Heart left ventricle (tissue), 16 donors: ENCODE measurements around the gene ADM. TPM values are rescaled to one million over a fixed set of nuclear protein-coding genes. Genes with fewer than 3 reads are reported as not detected.

Source experiments
- ATAC-seq, 4 donors: fragments of 200-7000 bp; cut with Tn5 transposase; one replicate each; pipeline ENCODE4 v1.9.1; 2020 to 2022; ENCODE audit warnings: moderate library complexity in 4 of 4, mild to moderate bottlenecking in 3 of 4, moderate number of reproducible peaks in 1 of 4
- DNase-seq, 5 donors: peaks; one replicate each; pipeline ENCODE4 v3.0.0-alpha.2; 2020
- H3K27ac ChIP-seq, 12 donors: fragments of 200-600 bp; sonication (generic) in 4 of 12; one replicate each; pipeline versions ENCODE4 v1.5.0 to v1.8.0; 2016 to 2022; ENCODE audit warnings: mild to moderate bottlenecking in 2 of 12
- H3K27me3 ChIP-seq, 9 donors: fragments of 200-600 bp; sonication (generic) in 2 of 9; one replicate each; pipeline versions ENCODE4 v1.5.1 to v1.8.0; 2016 to 2022; ENCODE audit warnings: mild to moderate bottlenecking in 3 of 9
- H3K36me3 ChIP-seq, 9 donors: fragments of 200-600 bp; sonication (generic) in 2 of 9; one replicate each; pipeline versions ENCODE4 v1.5.0 to v1.8.0; 2018 to 2022; ENCODE audit warnings: mild to moderate bottlenecking in 2 of 9
- H3K4me1 ChIP-seq, 12 donors: fragments of 200-600 bp; sonication (generic) in 4 of 12; one replicate each; pipeline versions ENCODE4 v1.5.0 to v1.8.0; 2016 to 2022; ENCODE audit warnings: mild to moderate bottlenecking in 3 of 12
- H3K4me3 ChIP-seq, 12 donors: fragments of 200-600 bp; sonication (generic) in 4 of 12; one replicate each; pipeline versions ENCODE4 v1.5.0 to v1.8.0; 2017 to 2022; ENCODE audit warnings: mild to moderate bottlenecking in 9 of 12, moderate library complexity in 4 of 12
- H3K9me3 ChIP-seq, 12 donors: fragments of 200-600 bp; sonication (generic) in 4 of 12; one replicate each; pipeline versions ENCODE4 v1.5.0 to v1.8.0; 2016 to 2022; ENCODE audit warnings: mild to moderate bottlenecking in 1 of 12
- POLR2A ChIP-seq, 2 donors: fragments of 450-650 bp; IDR thresholded peaks; one replicate each; pipeline ENCODE4 v1.6.1; 2017; ENCODE audit warnings: antibody characterized with exemption in 2 of 2, mild to moderate bottlenecking in 2 of 2, moderate library complexity in 2 of 2
- WGBS, 4 donors: extraction: QIAGEN DNeasy Blood & Tissue Kit in 2 of 4; methylation state at CpG; one replicate each; pipeline versions ENCODE4 v1.1.5 to v1.1.7; 2013 to 2018; 5-methylcytosine and 5-hydroxymethylcytosine counted together
- intact Hi-C, 10 donors: fragments of 100-400 bp; cut with DNase I; formaldehyde crosslinking; loops; one replicate each; pipeline versions ENCODE4 v1.11.1 to v1.14.2; 2022
- polyA plus RNA-seq, 2 donors: library from polyadenylated mRNA; stranded (reverse); fragments of 200-250 nt; gene quantifications; one replicate each; pipeline ENCODE4 v1.2.3, GENCODE V29; 2013
- total RNA-seq, 9 donors: library from RNA; depleted of rRNA in 2 of 9; stranded (reverse); fragments of >200 nt in 2 of 9; fragmentation: NEBNext Ultra II Directional in 3 of 9; extraction: Animal tissue kit (Norgen Biotek cat#: 25700) in 3 of 9; gene quantifications; one replicate each; pipeline versions ENCODE4 v1.1.0 to v1.2.4, GENCODE V29; 2016 to 2023
- TF ChIP-seq, protein P1 (sequence below), 12 donors: fragments of 200-600 bp; sonication (generic) in 4 of 12; IDR thresholded peaks; one replicate each; pipeline versions ENCODE4 v1.5.0 to v1.8.0; 2018 to 2022; ENCODE audit warnings: antibody characterized with exemption in 12 of 12, mild to moderate bottlenecking in 5 of 12
- donor health status: ischemic (EF 13 %, LVEDD 7.1; RV severe dilation, severe dysfunction).
- donor health status: healthy with polysubstance abuse.
- donor health status: DM: no; HTN: yes; CAD: no.
- donor health status: DM: no; HTN: no; CAD: no.
- donor health status: ischemic (EF 25% LVEDD 6.9; RV normal size, moderate dysfunction).
- donor health status: ischemic (EF 25% LVEDD 5.7; RV mildly dilated, moderate dysfunction).
- donor health status: healthy.
- donor health status: DM: yes; HTN: yes; CAD: no.
- donor health status: ischemic (EF 35%, LVEDD 5.7; RV mildly dilated, moderate dysfunction).
- donor health status: nonischemic (EF 11% LVEDD 7.7; RV severe dilation, severe dysfunction).
- donor health status: DM: yes; HTN: yes; CAD: no.
- donor health status: PGD.
- donor health status: ischemic (EF 29% LVEDD 5.4; RV normal size, mild dysfunction).
- donor health status: nonischemic (EF 23%, LVEDD 6.1; RV moderate dilation, normal function).

Gene ADM
- total and polyA plus RNA-seq, 11 donors, result 6.9 to 154 (median 16.8) TPM

DNA sequence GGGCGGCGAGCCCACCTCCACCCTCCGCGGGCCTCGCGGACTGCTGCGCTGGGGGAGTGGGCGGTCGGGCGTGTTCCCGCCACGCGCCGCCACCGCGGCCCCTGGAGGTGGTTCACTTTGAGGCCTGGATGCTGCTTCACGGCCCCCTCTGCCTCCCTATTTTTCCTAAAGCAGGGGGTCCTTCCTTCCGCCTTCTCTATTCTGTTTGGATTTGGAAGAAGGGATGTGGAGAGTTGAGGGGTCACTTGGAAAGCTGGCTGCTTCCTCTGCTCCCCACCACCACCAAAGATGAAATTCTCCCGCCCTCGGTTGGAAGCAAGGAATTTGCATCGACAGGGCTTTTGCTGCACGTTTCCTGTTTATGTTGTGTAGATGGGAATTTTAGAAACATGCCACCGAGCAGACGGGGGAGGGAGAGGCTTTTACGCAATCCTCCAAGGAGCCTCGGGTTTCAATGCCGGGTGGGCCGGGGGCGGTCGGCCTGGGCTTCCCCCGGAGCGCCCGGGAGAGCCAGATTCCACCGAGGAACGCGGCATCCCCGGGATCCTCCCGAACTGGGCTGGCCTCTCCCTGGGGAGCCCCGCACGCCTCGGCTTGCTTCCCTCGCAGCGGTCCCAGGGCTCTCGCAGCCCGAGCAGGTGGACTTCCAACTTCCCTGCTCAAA is 10.5 kb upstream of the ADM start:
- peaks cover 0 to 54% (median 16%) of the 10 kb centered on the region in 12 donors for H3K4me1 ChIP-seq
- TF ChIP-seq, protein P1, sequence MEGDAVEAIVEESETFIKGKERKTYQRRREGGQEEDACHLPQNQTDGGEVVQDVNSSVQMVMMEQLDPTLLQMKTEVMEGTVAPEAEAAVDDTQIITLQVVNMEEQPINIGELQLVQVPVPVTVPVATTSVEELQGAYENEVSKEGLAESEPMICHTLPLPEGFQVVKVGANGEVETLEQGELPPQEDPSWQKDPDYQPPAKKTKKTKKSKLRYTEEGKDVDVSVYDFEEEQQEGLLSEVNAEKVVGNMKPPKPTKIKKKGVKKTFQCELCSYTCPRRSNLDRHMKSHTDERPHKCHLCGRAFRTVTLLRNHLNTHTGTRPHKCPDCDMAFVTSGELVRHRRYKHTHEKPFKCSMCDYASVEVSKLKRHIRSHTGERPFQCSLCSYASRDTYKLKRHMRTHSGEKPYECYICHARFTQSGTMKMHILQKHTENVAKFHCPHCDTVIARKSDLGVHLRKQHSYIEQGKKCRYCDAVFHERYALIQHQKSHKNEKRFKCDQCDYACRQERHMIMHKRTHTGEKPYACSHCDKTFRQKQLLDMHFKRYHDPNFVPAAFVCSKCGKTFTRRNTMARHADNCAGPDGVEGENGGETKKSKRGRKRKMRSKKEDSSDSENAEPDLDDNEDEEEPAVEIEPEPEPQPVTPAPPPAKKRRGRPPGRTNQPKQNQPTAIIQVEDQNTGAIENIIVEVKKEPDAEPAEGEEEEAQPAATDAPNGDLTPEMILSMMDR (IDR thresholded peaks at IDR 0.05), result no peak
- peak in 1 of 2 donors; percentile 37 for TF ChIP-seq POLR2A (IDR thresholded peaks at IDR 0.05)
- intact Hi-C loops, result loop anchor here in 3 of 10 donors (2.0 to 10.0 kb wide), 4 partner anchors 28 to 180 kb away; no protein-coding TSS in a partner anchor

DNA sequence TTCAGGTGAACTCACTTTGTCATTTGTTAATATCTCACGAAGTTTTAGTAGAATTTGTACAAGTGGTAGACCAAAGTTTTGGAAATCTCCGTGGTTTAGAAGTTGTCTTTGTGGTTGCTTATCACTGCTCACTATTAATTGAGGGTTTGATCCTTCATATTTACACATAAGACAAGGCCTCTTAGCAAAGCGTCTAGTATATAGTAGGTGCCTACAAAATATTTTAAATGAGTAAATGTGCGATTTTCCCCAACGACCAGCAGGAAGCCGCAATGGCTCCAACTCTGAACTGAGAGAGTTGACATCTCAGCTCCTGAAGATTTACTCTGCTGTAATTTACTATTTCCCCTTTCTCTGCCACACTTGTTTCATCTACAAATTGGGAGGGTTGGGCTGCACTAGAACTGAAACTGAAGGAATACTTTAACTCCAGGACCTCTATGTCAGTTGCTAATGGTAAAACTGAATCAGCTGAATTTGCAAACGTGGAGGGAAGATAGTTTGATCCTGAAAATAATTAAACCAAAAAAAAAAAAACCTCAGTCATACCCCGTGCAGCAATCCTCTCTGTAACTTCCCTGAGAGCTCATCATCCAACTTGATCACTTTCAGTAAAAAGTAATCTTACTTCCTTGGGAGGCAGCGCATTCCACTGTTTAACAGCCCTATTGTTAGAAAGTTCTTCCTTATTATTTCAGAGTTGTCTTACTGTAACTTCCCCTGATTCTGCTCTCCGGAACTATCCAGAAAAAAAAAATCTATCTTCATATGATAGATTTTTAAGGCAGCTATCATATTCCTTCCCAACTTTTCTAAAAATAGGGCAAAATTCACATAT is 9.6 kb upstream of the ADM start:
- Histone ChIP-seq H3K27ac (peak overlapping the region in 11 of 12 donors; percentile 90 to 99 (median 97)), H3K36me3 (peaks cover 0 to 4% (median 0%) of the 10 kb centered on the region in 9 donors), H3K9me3 (no peaks in the 10 kb centered on the region), H3K4me1 (peaks cover 0 to 46% (median 16%) of the 10 kb centered on the region in 12 donors), H3K4me3 (peak overlapping the region in 9 of 12 donors; percentile 74 to 98 (median 97)), H3K27me3 (no peaks in the 10 kb centered on the region)
- WGBS, 4 donors, result 57 to 61% (median 61%) methylated on average over 10 of the region's 10 CpGs
- DNase-seq (no peak), ATAC-seq (no peak)
- intact Hi-C loops, result loop anchor here in 2 of 10 donors (2.0 to 10.0 kb wide), 2 partner anchors 28 to 180 kb away; no protein-coding TSS in a partner anchor
- TF ChIP-seq POLR2A (IDR thresholded peaks at IDR 0.05), result no peak
- TF ChIP-seq, protein P1 (IDR thresholded peaks at IDR 0.05), result no peak

More for the DNA sequence above, 10.5 kb upstream of the ADM start:
- ATAC-seq, result peak in 3 of 4 donors; percentile 12 to 42 (median 36)
- Histone ChIP-seq H3K27me3 (no peaks in the 10 kb centered on the region), H3K36me3 (peaks cover 0 to 7% (median 0%) of the 10 kb centered on the region in 9 donors), H3K4me3 (peak overlapping the region; percentile 74 to 98 (median 96)), H3K9me3 (no peaks in the 10 kb centered on the region), H3K27ac (peak overlapping the region; percentile 90 to 99 (median 97))
- 1 to 3% (median 1%) methylated on average over 28 to 45 of the region's 45 CpGs for WGBS, 4 donors
- peak; percentile 45 to 77 (median 53) for DNase-seq

DNA sequence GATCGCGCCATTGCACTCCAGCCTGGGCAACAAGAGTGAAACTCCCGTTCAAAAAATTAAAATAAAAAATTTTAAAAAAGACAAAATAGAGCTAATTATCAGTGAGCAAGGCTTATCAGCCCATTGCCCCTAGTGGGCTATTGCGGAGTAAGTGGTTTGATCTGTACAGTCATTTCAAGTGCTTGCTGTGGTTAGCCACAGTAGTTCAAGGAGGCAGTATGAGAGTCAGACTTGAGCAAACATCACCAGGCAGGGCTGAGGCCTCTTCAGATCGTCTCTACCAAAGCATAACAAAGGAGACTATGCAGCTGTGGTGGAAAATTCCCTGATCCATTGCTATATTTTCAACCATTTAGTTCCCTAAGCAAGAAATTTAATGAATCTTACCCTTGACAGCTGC is 6.5 kb upstream of the ADM start:
- 87 to 95% (median 88%) methylated on average over 5 of the region's 5 CpGs for WGBS, 4 donors
- Histone ChIP-seq H3K27me3 (no peaks in the 10 kb centered on the region), H3K36me3 (no peaks in the 10 kb centered on the region), H3K27ac (no peak overlapping the region), H3K4me3 (no peak overlapping the region), H3K9me3 (no peaks in the 10 kb centered on the region), H3K4me1 (peaks cover 0 to 24% (median 10%) of the 10 kb centered on the region in 12 donors)
- ATAC-seq (no peak), DNase-seq (no peak)
- no peak for TF ChIP-seq POLR2A (IDR thresholded peaks at IDR 0.05)
- TF ChIP-seq, protein P1 (IDR thresholded peaks at IDR 0.05), result no peak
- intact Hi-C loops, result loop anchor here in 1 of 10 donors (10.0 kb wide), 1 partner anchor 184 kb away; no protein-coding TSS in a partner anchor
